Activated CD4-positive, CD25-positive, alpha-beta regulatory T cell (primary cell): Measurements from ENCODE around the gene KDM4C.
"Not testable (repeated sequence)": the region's sequence is repeated elsewhere in the genome, so short reads cannot be mapped to it uniquely, and the experiment has no call there.

ENCODE experiments used
- DNase-seq, 4 experiments: peaks; one replicate each; lab custom pipeline; 2025; lab: John Stamatoyannopoulos, UW

KDM4C gene

GRCh38 chr9:6975198-6975597 is 217.4 kb downstream of the KDM4C start:
- DNase-seq = no peak

DNA sequence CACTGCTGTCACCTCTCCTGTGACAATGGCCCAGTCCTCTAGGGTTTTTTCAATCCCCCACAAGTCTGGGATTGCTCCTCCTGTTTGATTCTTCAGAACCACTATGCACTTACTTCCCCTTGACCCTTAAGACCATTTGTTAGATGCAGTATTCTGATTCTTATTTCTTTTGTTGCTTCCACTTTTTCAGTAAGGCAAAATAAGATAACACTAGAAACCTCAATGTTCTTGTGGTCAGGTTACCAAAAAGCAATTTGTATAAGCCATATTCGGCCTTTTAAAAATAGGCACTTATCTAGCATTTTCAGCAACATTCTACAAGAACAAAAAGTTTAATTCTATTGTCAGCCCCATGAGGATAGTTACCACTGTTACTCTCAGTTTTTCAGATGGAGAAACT is 220.0 kb downstream of the KDM4C start:
- DNase-seq = no peak

DNA sequence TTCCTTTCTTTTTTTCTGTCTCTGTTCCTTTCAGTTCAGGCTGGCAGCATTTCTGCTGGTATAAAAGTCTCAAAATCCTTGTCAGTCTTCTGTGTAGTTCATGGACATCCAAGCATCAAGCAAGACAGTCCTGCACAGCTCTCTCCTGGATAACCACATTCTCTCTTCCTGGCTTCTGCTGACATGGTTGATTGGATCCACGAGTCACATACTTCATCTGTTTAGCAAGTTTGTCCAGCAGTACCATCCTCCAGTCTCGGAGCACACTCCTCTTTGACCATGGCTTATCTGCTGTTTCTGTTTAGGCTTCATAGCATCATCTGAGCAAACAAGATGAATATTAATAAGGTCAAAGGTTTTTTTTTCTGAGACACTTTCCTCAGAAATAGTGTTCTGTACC is 220.8 kb downstream of the KDM4C start:
- no peak for DNase-seq

GRCh38 chr9:6984941-6985578 is 227.3 kb downstream of the KDM4C start:
- no peak for DNase-seq

DNA sequence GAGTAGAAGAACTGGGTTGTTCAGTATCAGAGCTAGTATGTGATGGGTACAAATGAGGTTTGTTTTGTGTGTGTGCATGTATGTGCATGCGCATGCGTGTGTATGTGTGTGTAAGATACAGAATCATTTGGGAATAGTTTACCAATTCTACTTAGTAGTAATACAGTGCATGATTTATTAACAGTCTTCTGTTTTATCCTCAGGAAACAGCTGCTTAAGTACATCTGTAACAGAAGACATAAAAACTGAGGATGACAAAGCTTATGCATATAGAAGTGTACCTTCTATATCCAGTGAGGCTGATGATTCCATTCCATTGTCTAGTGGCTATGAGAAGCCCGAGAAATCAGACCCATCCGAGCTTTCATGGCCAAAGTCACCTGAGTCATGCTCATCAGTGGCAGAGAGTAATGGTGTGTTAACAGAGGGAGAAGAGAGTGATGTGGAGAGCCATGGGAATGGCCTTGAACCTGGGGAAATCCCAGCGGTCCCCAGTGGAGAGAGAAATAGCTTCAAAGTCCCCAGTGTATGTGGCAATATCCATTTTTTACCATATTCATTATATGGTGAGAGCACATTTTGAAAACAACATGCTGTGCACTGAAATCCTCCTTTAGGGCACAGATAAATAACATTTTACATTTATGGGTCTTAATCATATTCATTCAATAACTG is 228.5 kb downstream of the KDM4C start:
- DNase-seq = no peak

- no peak for DNase-seq
These were observed 229.6 kb downstream of the KDM4C start for GRCh38 chr9:6987381-6987780.

DNA sequence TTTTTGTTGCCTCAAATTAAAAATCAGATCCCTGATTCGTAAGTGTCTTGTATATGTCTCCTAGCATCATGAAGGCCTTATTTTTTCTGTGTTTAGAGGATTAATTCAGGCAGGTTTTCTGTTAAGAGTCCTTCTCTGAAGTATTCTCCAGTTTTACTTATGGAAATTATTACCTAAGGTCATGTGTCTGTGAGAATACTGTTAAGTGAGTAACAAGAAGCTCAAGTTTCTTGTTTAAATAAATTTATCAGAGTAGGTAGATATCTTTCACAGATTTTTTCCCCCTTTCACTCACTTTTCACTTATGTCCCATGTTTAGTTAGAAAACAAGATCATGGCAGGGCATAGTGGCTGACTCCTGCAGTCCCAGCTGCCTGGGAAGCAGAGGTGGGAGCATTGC is 233.6 kb downstream of the KDM4C start:
- no peak for DNase-seq

- DNase-seq = no peak
These were observed 238.5 kb downstream of the KDM4C start for GRCh38 chr9:6996061-6996854.

DNA sequence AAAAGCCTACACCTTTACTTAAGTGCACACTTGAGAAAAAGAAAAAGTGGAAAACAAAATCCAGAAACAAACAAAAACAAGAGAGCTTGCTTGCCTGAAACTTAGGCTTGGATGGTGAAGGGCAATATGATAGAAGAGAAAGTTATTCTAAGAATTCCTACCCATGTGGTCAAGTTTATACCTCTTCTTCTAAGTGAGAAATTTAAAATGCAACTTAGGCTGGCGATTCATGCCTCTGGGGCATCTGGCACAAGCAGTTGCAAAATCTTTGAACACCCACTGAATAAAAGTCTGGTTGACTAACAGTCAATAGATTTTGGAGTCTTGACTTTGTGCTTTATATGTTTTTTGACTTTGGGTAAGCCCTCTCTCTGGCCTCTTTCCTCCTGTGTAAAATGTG is 239.6 kb downstream of the KDM4C start:
- DNase-seq = no peak

DNA sequence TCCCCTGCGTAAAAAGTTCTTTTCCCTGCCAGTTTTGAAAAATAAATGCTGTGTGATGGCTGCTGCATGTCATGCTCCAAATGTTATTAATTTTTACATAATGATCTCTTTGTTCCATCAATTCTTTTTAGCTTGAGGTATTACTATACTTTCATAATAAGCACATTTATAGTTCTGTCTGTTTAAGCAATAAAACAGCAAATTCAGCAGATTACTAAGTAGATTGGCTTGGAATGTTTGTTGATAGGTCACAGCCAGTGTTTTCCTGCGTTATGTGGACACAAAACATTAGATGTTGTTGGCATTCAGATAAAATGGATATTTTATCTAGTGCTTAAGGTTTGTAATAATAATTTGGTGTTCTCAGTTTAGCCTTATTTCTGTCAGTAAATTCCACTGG is 242.0 kb downstream of the KDM4C start:
- DNase-seq = no peak

DNA sequence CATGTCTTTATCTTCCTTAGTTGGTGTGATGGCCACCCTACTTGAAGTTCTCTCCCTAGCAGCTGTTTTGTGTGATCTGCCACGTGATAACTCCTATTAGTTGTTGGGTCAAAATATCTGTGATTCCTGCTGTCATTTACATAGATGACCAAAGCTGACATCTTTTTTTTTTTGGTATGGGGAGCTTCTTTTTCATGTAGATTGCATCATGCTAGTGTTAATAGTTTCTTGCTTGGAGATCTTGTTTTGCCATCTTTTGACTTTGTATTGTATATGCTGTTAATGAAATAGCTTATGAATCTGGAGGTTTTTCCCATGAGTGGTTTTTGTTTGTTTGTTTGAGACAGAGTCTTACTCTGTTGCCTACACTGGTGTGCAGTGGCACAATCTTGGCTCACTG is 243.8 kb downstream of the KDM4C start:
- no peak for DNase-seq

GRCh38 chr9:7003861-7004260 is 246.1 kb downstream of the KDM4C start:
- no peak for DNase-seq

DNA sequence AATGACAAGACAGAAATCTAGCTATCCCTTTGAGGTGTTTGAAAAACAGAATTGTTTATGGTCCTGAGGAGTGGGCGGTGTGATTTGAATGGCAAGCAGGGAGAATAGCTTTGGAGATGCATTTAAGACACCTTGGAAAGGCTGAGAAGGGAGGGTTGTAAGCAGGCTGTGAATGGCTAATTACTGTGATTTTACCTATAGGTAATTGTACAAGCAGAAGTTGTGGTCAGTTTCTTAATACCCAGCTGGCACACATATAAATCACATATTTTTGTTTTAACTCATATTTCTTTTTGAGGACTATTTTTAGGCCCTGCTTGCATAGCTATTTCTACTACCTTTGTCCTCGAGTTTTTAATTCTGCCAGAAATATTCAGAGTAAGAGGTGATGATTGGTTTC is 248.6 kb downstream of the KDM4C start:
- DNase-seq = no peak

DNA sequence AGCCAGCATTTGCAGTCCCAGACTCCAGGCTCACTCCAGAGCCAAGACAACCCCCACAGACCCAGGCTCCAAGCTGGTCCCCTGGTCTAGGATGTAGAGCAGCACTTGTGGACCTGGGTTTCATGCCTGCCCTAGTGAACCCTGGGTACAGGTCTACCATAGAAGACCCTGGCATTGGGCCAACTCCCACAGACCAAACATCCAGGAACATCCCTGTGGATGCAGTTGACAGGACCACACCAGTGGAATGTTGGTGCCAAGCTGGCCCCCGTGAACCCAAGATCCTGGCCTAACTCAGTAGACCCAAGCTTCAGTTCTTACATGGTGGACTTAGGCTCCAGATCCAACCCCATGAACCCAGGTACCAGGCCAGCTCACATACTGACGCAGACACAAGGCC is 250.6 kb downstream of the KDM4C start:
- DNase-seq = no peak

- DNase-seq = no peak
These were observed 251.3 kb downstream of the KDM4C start for GRCh38 chr9:7009065-7009464.

- DNase-seq = no peak
These were observed 253.8 kb downstream of the KDM4C start for GRCh38 chr9:7011395-7012067.

- DNase-seq = no peak
These were observed 270.2 kb downstream of the KDM4C start for GRCh38 chr9:7027996-7028395.

- DNase-seq = no peak
These were observed 270.8 kb downstream of the KDM4C start for GRCh38 chr9:7028591-7028990.

DNA sequence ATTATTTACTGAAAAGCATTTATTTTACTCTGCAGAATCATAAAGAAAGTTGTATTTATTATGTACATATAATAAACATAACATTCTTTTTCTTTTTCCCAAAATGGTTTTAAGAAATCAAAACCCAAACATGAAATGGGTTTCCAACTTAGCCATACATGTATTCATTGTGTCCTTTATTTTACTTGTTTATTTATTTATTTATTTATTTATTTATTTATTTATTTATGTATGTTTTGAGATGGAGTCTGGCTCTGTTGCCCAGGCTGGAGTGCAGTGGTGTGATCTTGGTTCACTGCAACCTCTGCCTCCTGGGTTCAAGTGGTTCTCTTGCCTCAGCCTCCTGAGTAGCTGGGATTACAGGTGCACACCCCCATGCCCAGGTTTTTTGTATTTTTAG is 273.2 kb downstream of the KDM4C start:
- DNase-seq = not testable (repeated sequence)

GRCh38 chr9:7033076-7034045 is 275.6 kb downstream of the KDM4C start:
- DNase-seq = no peak

DNA sequence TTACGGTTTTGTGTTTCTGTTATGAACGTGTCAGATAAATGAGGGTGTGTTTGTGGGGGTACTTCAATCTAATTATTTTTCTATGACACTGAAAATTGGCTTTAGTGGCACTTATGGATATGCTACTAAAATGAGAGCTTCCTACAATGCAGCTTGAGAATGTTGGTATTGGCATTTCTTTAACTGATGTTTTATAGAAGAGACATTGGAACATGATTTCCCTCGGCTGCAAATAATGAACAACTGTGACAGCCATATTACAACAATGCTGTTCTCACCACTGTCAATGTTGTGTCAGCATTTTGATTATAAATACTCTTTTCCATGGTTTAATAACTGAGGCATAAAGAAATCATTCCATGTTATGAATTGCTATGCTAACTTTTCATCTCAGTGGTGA is 279.4 kb downstream of the KDM4C start:
- no peak for DNase-seq

- DNase-seq = no peak
These were observed 284.4 kb downstream of the KDM4C start for GRCh38 chr9:7042124-7042523.
